HepG2 (cell line): ENCODE data around the gene RHBDD1. TPM values are rescaled to one million over a fixed set of nuclear protein-coding genes. Genes with fewer than 3 reads are reported as not detected.

ENCODE experiments used
- ARID3A ChIP-seq: IDR thresholded peaks from 2 replicates; pipeline ENCODE4 v1.6.1; 2012; ENCODE audit warnings: low read depth, low read length, improper control_type of control experiment
- BATF2 ChIP-seq: sonication (generic); formaldehyde crosslinking; IDR thresholded peaks from 2 replicates; pipeline ENCODE4 v1.8.0; 2022; ENCODE audit warnings: mild to moderate bottlenecking, missing genetic modification reagents, moderate library complexity
- BCLAF1 ChIP-seq: fragments of 450-650 bp; IDR thresholded peaks from 2 replicates; pipeline ENCODE4 v1.6.1; 2017; ENCODE audit warnings: mild to moderate bottlenecking
- ELF4 ChIP-seq: sonication (generic); formaldehyde crosslinking; IDR thresholded peaks from 2 replicates; pipeline ENCODE4 v1.5.0; 2020; ENCODE audit warnings: missing genetic modification reagents, mild to moderate bottlenecking, moderate library complexity, borderline replicate concordance
- JDP2 ChIP-seq: sonication (generic); formaldehyde crosslinking; IDR thresholded peaks from 2 replicates; pipeline ENCODE4 v1.8.1; 2022; ENCODE audit warnings: missing genetic modification reagents, borderline replicate concordance
- JUNB ChIP-seq: sonication (generic); formaldehyde crosslinking; IDR thresholded peaks from 2 replicates; pipeline ENCODE4 v1.8.0; 2022; ENCODE audit warnings: missing genetic modification reagents, mild to moderate bottlenecking, borderline replicate concordance
- LRRFIP1 ChIP-seq: sonication (generic); formaldehyde crosslinking; conservative IDR thresholded peaks from 2 replicates; pipeline ENCODE4 v1.4.0; 2020; ENCODE audit warnings: missing genetic modification reagents
- POLR2A ChIP-seq, 2 experiments: IDR thresholded peaks; 2 replicates each; pipeline ENCODE4 v1.6.1; 2011; ENCODE audit warnings: low read depth in 2 of 2, low read length in 2 of 2, mild to moderate bottlenecking in 1 of 2, moderate library complexity in 1 of 2; ENCODE audit not compliant: insufficient read depth in 1 of 2
- POLR2AphosphoS2 ChIP-seq: IDR thresholded peaks from 2 replicates; pipeline ENCODE4 v1.6.1; 2011; ENCODE audit warnings: low read depth, low read length, improper control_type of control experiment
- UBTF ChIP-seq: sonication (generic); formaldehyde crosslinking; IDR thresholded peaks from 2 replicates; pipeline ENCODE4 v1.4.0; 2020; ENCODE audit warnings: mild to moderate bottlenecking, missing genetic modification reagents
- ZBTB1 ChIP-seq: sonication (generic); formaldehyde crosslinking; IDR thresholded peaks from 2 replicates; pipeline ENCODE4 v1.4.0; 2020; ENCODE audit warnings: missing genetic modification reagents, borderline replicate concordance
- ZNF414 ChIP-seq: sonication (generic); formaldehyde crosslinking; IDR thresholded peaks from 2 replicates; pipeline ENCODE4 v1.5.0; 2020; ENCODE audit warnings: missing genetic modification reagents
- ZNF704 ChIP-seq: sonication (generic); formaldehyde crosslinking; IDR thresholded peaks from 2 replicates; pipeline ENCODE4 v1.8.1; 2023; ENCODE audit warnings: mild to moderate bottlenecking, inconsistent platforms, moderate library complexity, missing genetic modification reagents, borderline replicate concordance
- ZNF770 ChIP-seq: sonication (generic); formaldehyde crosslinking; IDR thresholded peaks from 2 replicates; pipeline ENCODE4 v1.5.0; 2020; ENCODE audit warnings: mild to moderate bottlenecking, missing genetic modification reagents
- ZNF777 ChIP-seq: sonication (generic); formaldehyde crosslinking; IDR thresholded peaks from 2 replicates; pipeline ENCODE4 v1.4.0; 2020; ENCODE audit warnings: missing genetic modification reagents
- polyA plus RNA-seq, 8 experiments: library from polyadenylated mRNA; depleted of rRNA in 3 of 8; stranded (reverse) in 7 of 8; unstranded in 1 of 8; fragments of >200 nt; fragmentation: Illumina TruSeq in 4 of 8; extraction: Trizol in 4 of 8; gene quantifications; 2 replicates each; pipeline versions ENCODE4 v1.2.1 to v1.2.3, GENCODE V29; 2011 to 2016; ENCODE audit warnings: low read depth in 4 of 8, missing spikeins in 1 of 8, mixed read lengths in 1 of 8; ENCODE audit not compliant: insufficient read depth in 1 of 8
- total RNA-seq, 5 experiments: library from RNA; depleted of rRNA; stranded (reverse); fragments of >200 nt; fragmentation: Illumina TruSeq; extraction: Trizol; gene quantifications; 2 replicates each; pipeline ENCODE4 v1.2.3, GENCODE V29; 2016; ENCODE audit warnings: low read depth in 1 of 5

The RHBDD1 gene
- total and polyA plus RNA-seq, 2 of the 13 experiments (the other 11 are each of a cell fraction or from before 2014, with no cell fraction given): 8.2 to 9.5 TPM

- no peak for TF ChIP-seq ZNF414 (CRISPR knock-in tag)
- TF ChIP-seq ZNF704 (CRISPR knock-in tag): no peak
- no peak; the same call in 1 of the 2 replicates for TF ChIP-seq ELF4 (CRISPR knock-in tag)
- no peak for TF ChIP-seq BATF2
- no peak for TF ChIP-seq POLR2AphosphoS2
- TF ChIP-seq ZBTB1 (CRISPR knock-in tag): no peak
- TF ChIP-seq ARID3A: peak; percentile 81
- no peak for TF ChIP-seq JUNB (CRISPR knock-in tag)
- no peak for TF ChIP-seq LRRFIP1 (CRISPR knock-in tag)
- no peak for TF ChIP-seq BCLAF1
- no peak for TF ChIP-seq POLR2A (IDR thresholded peaks at IDR 0.05; ENCODE audit: insufficient read depth in 1 of 2, low read depth in 2 of 2, low read length in 2 of 2)
- no peak for TF ChIP-seq ZNF777 (CRISPR knock-in tag)
- no peak for TF ChIP-seq JDP2
- TF ChIP-seq UBTF (CRISPR knock-in tag): no peak
- no peak for TF ChIP-seq ZNF770 (CRISPR knock-in tag)
Observed at GRCh38 chr2:226802573-226802972, 33.3 kb upstream of the RHBDD1 start (continued).
